ENCODE results near the gene TEDC1.

The TEDC1 gene

GRCh38 chr14:105490572-105491365 lies at the start of gene TEDC1:
Gene TEDC1 (plus strand): TSS chr14:105491246. CDS start chr14:105491376, 130 bp downstream.
- peak; percentile 100 for DNase-seq

- no peak for DNase-seq
These were observed 48.9 kb upstream of the TEDC1 start for GRCh38 chr14:105442125-105442524.

GRCh38 chr14:105442834-105443233 lies 48.2 kb upstream of the TEDC1 start:
- no peak for DNase-seq

GRCh38 chr14:105444859-105445258 lies 46.2 kb upstream of the TEDC1 start:
- DNase-seq, result no peak

- no peak for DNase-seq
These were observed 45.8 kb upstream of the TEDC1 start for GRCh38 chr14:105445290-105445689.

GRCh38 chr14:105445901-105446845 lies 44.9 kb upstream of the TEDC1 start:
- no peak for DNase-seq

- DNase-seq, result no peak
These were observed 44.1 kb upstream of the TEDC1 start for GRCh38 chr14:105446971-105447370.

- no peak for DNase-seq
These were observed 43.1 kb upstream of the TEDC1 start for GRCh38 chr14:105447651-105448640.

GRCh38 chr14:105448706-105449111 lies 42.3 kb upstream of the TEDC1 start:
- DNase-seq, result peak; percentile 37

GRCh38 chr14:105449276-105450122 lies 41.5 kb upstream of the TEDC1 start:
- no peak for DNase-seq

- no peak for DNase-seq
These were observed 40.9 kb upstream of the TEDC1 start for GRCh38 chr14:105450123-105450505.

GRCh38 chr14:105450864-105451720 lies 40.0 kb upstream of the TEDC1 start:
- no peak for DNase-seq

- no peak for DNase-seq
These were observed 38.1 kb upstream of the TEDC1 start for GRCh38 chr14:105452963-105453362.

GRCh38 chr14:105453847-105454246 lies 37.2 kb upstream of the TEDC1 start:
- no peak for DNase-seq

GRCh38 chr14:105455086-105455640 lies 35.9 kb upstream of the TEDC1 start:
- no peak for DNase-seq

GRCh38 chr14:105455766-105456660 lies 35.0 kb upstream of the TEDC1 start:
- DNase-seq, result no peak

GRCh38 chr14:105456736-105457617 lies 34.1 kb upstream of the TEDC1 start:
- no peak for DNase-seq

- no peak for DNase-seq
These were observed 33.0 kb upstream of the TEDC1 start for GRCh38 chr14:105458010-105458409.

Data from NCI-H345 (cell line).